Endothelial cell of umbilical vein (primary cell): Measurements from ENCODE around the gene ZNF684. TPM values are rescaled to one million over a fixed set of nuclear protein-coding genes. Genes with fewer than 3 reads are reported as not detected.

Source experiments
- BruUV-seq: library from RNA; stranded (reverse); fragments of 400-500 nt; replicated peaks from 2 replicates; lab custom pipeline; 2021; lab: Mats Ljungman, UMichigan
- CTCF ChIA-PET: fragments of 300-600, 350-600 bp; sonication (Branson Sonifier 250); formaldehyde crosslinking; loops from one replicate; lab custom pipeline; 2021; ENCODE audit warnings: antibody characterized with exemption, inconsistent platforms; lab: Charles Lee
- POLR2A ChIA-PET: fragments of 300-600, 350-600 bp; sonication (Branson Sonifier 250); formaldehyde crosslinking; loops from one replicate; lab custom pipeline; 2021; ENCODE audit warnings: antibody characterized with exemption, inconsistent platforms; lab: Charles Lee
- DNase-seq: peaks from one replicate; pipeline ENCODE4 v3.0.0-alpha.2; 2011; ENCODE audit warnings: low read depth, low spot score
- FAIRE-seq: peaks from 2 replicates; lab custom pipeline; 2011; peaks lifted over from hg19 to GRCh38; lab: Jason Lieb, UNC
- H2AFZ ChIP-seq: 2 replicates; pipeline ENCODE4 v1.6.0; 2012; ENCODE audit warnings: low read depth, low read length, control low read depth, inconsistent platforms
- H3K27ac ChIP-seq: 2 replicates; pipeline ENCODE4 v1.5.1; 2011; ENCODE audit warnings: low read depth, mild to moderate bottlenecking, control low read depth, low read length, moderate library complexity; ENCODE audit not compliant: insufficient read depth
- H3K27me3 ChIP-seq, 2 experiments: 2 replicates each; pipeline versions ENCODE4 v1.6.0 to v1.6.1; 2011; ENCODE audit warnings: low read length in 2 of 2, mixed read lengths in 1 of 2; ENCODE audit not compliant: control insufficient read depth in 2 of 2, insufficient read depth in 2 of 2
- H3K36me3 ChIP-seq, 2 experiments: 2 replicates in 1 of 2; 3 replicates in 1 of 2; pipeline ENCODE4 v1.5.1; 2011; ENCODE audit warnings: low read length in 2 of 2, mild to moderate bottlenecking in 1 of 2, moderate library complexity in 1 of 2; ENCODE audit not compliant: control insufficient read depth in 2 of 2, insufficient read depth in 2 of 2; ENCODE audit errors: extremely low read depth in 1 of 2
- H3K4me1 ChIP-seq: 3 replicates; pipeline ENCODE4 v1.5.1; 2011; ENCODE audit warnings: mild to moderate bottlenecking, low read length; ENCODE audit not compliant: control insufficient read depth, insufficient read depth; ENCODE audit errors: extremely low read depth
- H3K4me2 ChIP-seq: 2 replicates; pipeline ENCODE4 v1.6.1; 2011; ENCODE audit warnings: low read length, control low read depth, mixed read lengths; ENCODE audit not compliant: insufficient read depth
- H3K4me3 ChIP-seq, 3 experiments: fragments of 200-600 bp in 1 of 3; sonication (generic), shearing (Covaris generic) in 1 of 3; replicated peaks in 1 of 3; 2 replicates each; pipeline ENCODE4 v1.5.1; 2011 to 2016; ENCODE audit warnings: control low read depth in 3 of 3, low read length in 3 of 3, mild to moderate bottlenecking in 2 of 3, inconsistent platforms in 1 of 3, low read depth in 1 of 3, moderate library complexity in 1 of 3; ENCODE audit not compliant: insufficient read depth in 1 of 3
- H3K79me2 ChIP-seq: 2 replicates; pipeline ENCODE4 v1.6.0; 2012; ENCODE audit warnings: low read length, inconsistent platforms; ENCODE audit not compliant: control insufficient read depth, insufficient read depth
- H3K9ac ChIP-seq: replicated peaks from 2 replicates; pipeline ENCODE3; 2011; ENCODE audit warnings: low read length, control low read depth; ENCODE audit not compliant: insufficient read depth; ENCODE audit errors: extremely low read depth
- H3K9me1 ChIP-seq: replicated peaks from 3 replicates; pipeline ENCODE4 v1.6.0; 2011; ENCODE audit warnings: mild to moderate bottlenecking, low read length; ENCODE audit not compliant: control insufficient read depth, insufficient read depth; ENCODE audit errors: extremely low read depth
- H3K9me3 ChIP-seq: replicated peaks from 2 replicates; pipeline ENCODE4 v1.5.1; 2012; ENCODE audit warnings: low read length, inconsistent platforms; ENCODE audit not compliant: control insufficient read depth, insufficient read depth
- H4K20me1 ChIP-seq: replicated peaks from 2 replicates; pipeline ENCODE3; 2011; ENCODE audit warnings: mild to moderate bottlenecking, low read length; ENCODE audit not compliant: control insufficient read depth, insufficient read depth; ENCODE audit errors: extremely low read depth
- EZH2 ChIP-seq: IDR thresholded peaks from 2 replicates; pipeline ENCODE4 v1.6.1; 2012; ENCODE audit warnings: borderline replicate concordance, low read depth, mild to moderate bottlenecking, moderate library complexity, low read length, inconsistent platforms; ENCODE audit not compliant: severe bottlenecking
- FOS ChIP-seq: IDR thresholded peaks from 2 replicates; pipeline ENCODE4 v1.6.1; 2011; ENCODE audit warnings: mild to moderate bottlenecking, low read length, moderate library complexity, borderline replicate concordance; ENCODE audit not compliant: insufficient read depth
- GATA2 ChIP-seq: IDR thresholded peaks from 2 replicates; pipeline ENCODE4 v1.7.0; 2011; ENCODE audit warnings: low read depth, mild to moderate bottlenecking, moderate library complexity, mixed read lengths, low read length; ENCODE audit not compliant: insufficient read length, insufficient read depth
- JUN ChIP-seq: IDR thresholded peaks from 2 replicates; pipeline ENCODE4 v1.6.1; 2011; ENCODE audit warnings: borderline replicate concordance, low read depth; ENCODE audit not compliant: insufficient read length, insufficient read depth
- MAX ChIP-seq: IDR thresholded peaks from 2 replicates; pipeline ENCODE4 v1.6.1; 2011; ENCODE audit not compliant: insufficient read depth, insufficient read length
- MYC ChIP-seq: IDR thresholded peaks from one replicate; pipeline ENCODE4 v1.6.1; 2011; ENCODE audit warnings: mild to moderate bottlenecking, low read depth, low read length
- POLR2A ChIP-seq: IDR thresholded peaks from 2 replicates; pipeline ENCODE4 v1.6.1; 2012; ENCODE audit warnings: low read depth, mild to moderate bottlenecking, control low read depth, low read length
- POLR2AphosphoS5 ChIP-seq: IDR thresholded peaks from 2 replicates; pipeline ENCODE4 v1.6.1; 2012; ENCODE audit warnings: low read depth, mild to moderate bottlenecking, control low read depth, low read length, moderate library complexity; ENCODE audit not compliant: insufficient read depth
- dilution Hi-C: fragments of 300-500 bp; cut with MboI; formaldehyde crosslinking; loops from one replicate; pipeline ENCODE4 v1.15.0; 2019; ENCODE audit warnings: low sequenced_read_pairs; ENCODE audit not compliant: extremely low pct_ligation_motif_present
- intact Hi-C: fragments of 100-400 bp; cut with micrococcal nuclease; formaldehyde crosslinking; loops from one replicate; pipeline ENCODE4 v1.10.0; 2022
- polyA plus RNA-seq, 4 experiments: library from polyadenylated mRNA; depleted of rRNA in 3 of 4; stranded (reverse) in 3 of 4; unstranded in 1 of 4; fragments of >200 nt; gene quantifications; 2 replicates each; pipeline versions ENCODE4 v1.2.1 to v1.2.3, GENCODE V29; 2011 to 2012; ENCODE audit warnings: missing spikeins in 1 of 4
- total RNA-seq: library from RNA; stranded (reverse); gene quantifications from 2 replicates; pipeline ENCODE4 v1.2.3, GENCODE V29; 2021
- TF ChIP-seq, protein P1 (sequence below), 2 donors: IDR thresholded peaks; 1 replicate in 1 of 2; 2 replicates in 1 of 2; pipeline ENCODE4 v1.5.1; 2011; ENCODE audit warnings: low read length in 2 of 2, mild to moderate bottlenecking in 2 of 2, moderate library complexity in 2 of 2, control low read depth in 1 of 2, inconsistent platforms in 1 of 2, low read depth in 1 of 2; ENCODE audit not compliant: insufficient read depth in 1 of 2; ENCODE audit errors: extremely low read depth in 1 of 2

ZNF684 gene
- total and polyA plus RNA-seq, 2 donors (not counting 3 experiments of a cell fraction or from before 2014, with no cell fraction given): 2.9 to 5.8 TPM

DNA sequence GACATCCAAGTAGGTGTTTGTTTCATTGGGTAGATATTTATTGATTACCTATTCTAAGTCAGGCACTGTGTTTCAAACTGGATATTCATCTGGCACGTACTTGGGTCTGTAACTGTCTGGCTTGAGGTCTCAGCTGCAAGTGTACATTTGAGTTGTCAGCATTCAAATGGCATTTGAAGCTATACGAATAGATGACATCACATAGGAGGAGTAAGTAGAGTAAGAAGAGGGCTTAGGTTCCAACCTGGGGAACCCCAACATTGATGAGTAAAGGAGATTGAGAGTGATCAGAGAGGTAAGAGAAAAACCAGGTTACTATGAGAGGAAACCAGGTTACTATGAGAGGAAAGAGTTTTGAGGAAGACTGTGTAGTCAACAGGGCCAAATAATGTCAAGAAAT is 30.7 kb downstream of the ZNF684 start:
- FAIRE-seq (no peak), DNase-seq (no peak)
- H3K4me3 ChIP-seq: no peak overlapping the region
- H3K4me2 ChIP-seq: no peak overlapping the region
- no peaks in the 10 kb centered on the region for H3K9me3 ChIP-seq
- CTCF ChIA-PET: no interaction called here
- POLR2A ChIA-PET: no interaction called here
- intact Hi-C loops: no loop called here
- dilution Hi-C loops: no loop called here
- H3K36me3 ChIP-seq: no peaks in the 10 kb centered on the region
- H3K9me1 ChIP-seq: no peaks in the 10 kb centered on the region
- no peak overlapping the region for H3K27ac ChIP-seq
- H3K9ac ChIP-seq: no peak overlapping the region
- peaks cover 0 to 2% of the 10 kb centered on the region in 2 experiments for H3K27me3 ChIP-seq
- no TSS peak for BruUV-seq
- H4K20me1 ChIP-seq: no peaks in the 10 kb centered on the region
- no peak for TF ChIP-seq EZH2
- no peak for TF ChIP-seq POLR2A
- TF ChIP-seq FOS: no peak
- no peak for TF ChIP-seq GATA2
- no peak for TF ChIP-seq MYC
- no peak for TF ChIP-seq MAX
- no peak for TF ChIP-seq POLR2AphosphoS5
- TF ChIP-seq JUN: no peak
- TF ChIP-seq, protein P1, sequence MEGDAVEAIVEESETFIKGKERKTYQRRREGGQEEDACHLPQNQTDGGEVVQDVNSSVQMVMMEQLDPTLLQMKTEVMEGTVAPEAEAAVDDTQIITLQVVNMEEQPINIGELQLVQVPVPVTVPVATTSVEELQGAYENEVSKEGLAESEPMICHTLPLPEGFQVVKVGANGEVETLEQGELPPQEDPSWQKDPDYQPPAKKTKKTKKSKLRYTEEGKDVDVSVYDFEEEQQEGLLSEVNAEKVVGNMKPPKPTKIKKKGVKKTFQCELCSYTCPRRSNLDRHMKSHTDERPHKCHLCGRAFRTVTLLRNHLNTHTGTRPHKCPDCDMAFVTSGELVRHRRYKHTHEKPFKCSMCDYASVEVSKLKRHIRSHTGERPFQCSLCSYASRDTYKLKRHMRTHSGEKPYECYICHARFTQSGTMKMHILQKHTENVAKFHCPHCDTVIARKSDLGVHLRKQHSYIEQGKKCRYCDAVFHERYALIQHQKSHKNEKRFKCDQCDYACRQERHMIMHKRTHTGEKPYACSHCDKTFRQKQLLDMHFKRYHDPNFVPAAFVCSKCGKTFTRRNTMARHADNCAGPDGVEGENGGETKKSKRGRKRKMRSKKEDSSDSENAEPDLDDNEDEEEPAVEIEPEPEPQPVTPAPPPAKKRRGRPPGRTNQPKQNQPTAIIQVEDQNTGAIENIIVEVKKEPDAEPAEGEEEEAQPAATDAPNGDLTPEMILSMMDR (IDR thresholded peaks at IDR 0.05; ENCODE audit: extremely low read depth in 1 of 2, insufficient read depth in 1 of 2, low read depth in 1 of 2, low read length in 2 of 2): no peak
- no peaks in the 10 kb centered on the region for H3K4me1 ChIP-seq
- H2AFZ ChIP-seq: no peak overlapping the region
- H3K79me2 ChIP-seq: no peaks in the 10 kb centered on the region
